T-helper 17 cell (primary cell): ENCODE results near the gene MCF2L. TPM values are rescaled to one million over a fixed set of nuclear protein-coding genes. Genes with fewer than 3 reads are reported as not detected.

Experiments used
- ATAC-seq: fragments of 150-1000 bp; cut with Tn5 transposase; 2 replicates; pipeline ENCODE4 v1.10.0; 2021; ENCODE audit warnings: mild to moderate bottlenecking, moderate library complexity
- DNase-seq, 3 donors: peaks; one replicate each; pipeline versions ENCODE4 v3.0.0 to v3.0.0-alpha.2; 2020 to 2021
- H3K9me3 ChIP-seq: one replicate; pipeline ENCODE4 v1.7.0; 2013; ENCODE audit warnings: low read length, mild to moderate bottlenecking; ENCODE audit not compliant: control insufficient read depth, poor library complexity, severe bottlenecking
- H3K27ac Mint-ChIP-seq: one replicate; pipeline ENCODE4 v1.8.0; 2022; ENCODE audit warnings: mild to moderate bottlenecking, moderate library complexity, mixed read lengths
- H3K27me3 Mint-ChIP-seq: one replicate; pipeline ENCODE4 v1.8.0; 2022; ENCODE audit warnings: mixed read lengths
- H3K36me3 Mint-ChIP-seq: one replicate; pipeline ENCODE4 v1.8.0; 2022; ENCODE audit warnings: low read depth, mixed read lengths
- H3K4me1 Mint-ChIP-seq: one replicate; pipeline ENCODE4 v1.8.0; 2022; ENCODE audit warnings: mild to moderate bottlenecking, mixed read lengths
- H3K4me3 Mint-ChIP-seq: one replicate; pipeline ENCODE4 v1.8.0; 2022; ENCODE audit warnings: mild to moderate bottlenecking, moderate library complexity, mixed read lengths
- total RNA-seq, 4 donors: library from RNA in 2 of 4; stranded (reverse) in 2 of 4; gene quantifications; one replicate each; pipeline ENCODE4 v1.2.3 and lab custom pipeline; 2022 to 2026

Gene MCF2L
- total RNA-seq, 2 donors from 2014 or later: 9.7 to 13.2 TPM

DNA sequence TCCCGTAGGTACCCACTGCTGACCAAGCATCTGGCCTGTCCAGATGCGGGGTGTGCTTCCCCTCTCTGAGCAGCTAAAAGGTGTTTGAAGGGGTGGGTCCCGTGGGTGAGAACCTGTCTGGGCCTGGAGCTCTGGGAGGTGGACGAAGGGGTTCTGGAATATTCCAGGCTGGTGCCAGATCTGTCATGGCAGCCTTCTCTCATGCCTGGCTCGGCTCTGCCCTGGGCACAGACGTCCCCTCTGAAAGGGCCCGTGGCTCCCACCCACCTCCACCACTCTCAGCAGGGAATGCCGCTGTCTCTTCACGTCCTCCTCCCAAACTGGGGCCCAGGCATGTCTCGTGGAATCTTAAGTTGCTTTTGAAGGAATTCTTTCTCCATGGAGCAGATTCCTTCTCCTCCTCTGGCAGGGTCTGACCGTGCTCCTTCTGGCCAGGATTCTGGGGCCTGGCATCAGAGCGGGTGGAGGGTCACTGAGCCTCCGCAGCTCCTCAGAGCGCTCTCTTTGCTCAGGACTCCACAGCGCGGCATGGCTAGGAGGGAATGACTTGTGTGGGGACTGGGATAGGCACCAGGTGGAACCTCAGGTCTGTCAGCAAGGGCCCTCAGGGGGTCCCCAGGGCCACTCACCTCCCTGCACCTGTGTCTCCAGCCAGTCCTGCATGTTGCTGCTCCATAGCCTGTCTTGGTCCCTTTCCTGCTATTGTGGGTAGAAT, 5.9 kb upstream of the MCF2L start:
- H3K4me3 Mint-ChIP-seq: no peak overlapping the region
- H3K27ac Mint-ChIP-seq: no peak overlapping the region
- no peaks in the 10 kb centered on the region for H3K27me3 Mint-ChIP-seq
- peaks cover 9% of the 10 kb centered on the region for H3K4me1 Mint-ChIP-seq
- H3K9me3 ChIP-seq: no peaks in the 10 kb centered on the region
- no peaks in the 10 kb centered on the region for H3K36me3 Mint-ChIP-seq
- ATAC-seq: no peak
- DNase-seq: no peak

DNA sequence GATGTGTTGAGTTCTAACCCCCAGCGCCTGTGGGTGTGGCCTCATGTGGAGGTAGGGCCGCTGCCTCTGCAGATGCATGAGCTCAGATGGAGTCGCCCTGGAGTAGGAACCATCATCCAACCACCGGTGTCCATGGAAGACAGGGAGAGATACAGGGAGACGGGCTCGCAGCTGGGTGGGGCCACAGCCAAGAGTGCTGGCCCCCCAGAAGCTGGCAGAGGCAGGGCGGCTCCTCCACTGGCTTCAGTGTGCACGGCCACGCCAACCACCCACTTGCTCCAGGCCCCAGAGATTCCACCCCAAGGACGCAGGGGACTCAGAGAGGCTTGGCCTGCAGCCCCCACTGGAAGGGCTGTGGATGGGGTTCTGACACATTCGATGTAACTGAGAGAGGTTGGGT, 5.4 kb upstream of the MCF2L start:
- ATAC-seq (no peak), DNase-seq (no peak)
- H3K27ac Mint-ChIP-seq: no peak overlapping the region
- peaks cover 9% of the 10 kb centered on the region for H3K4me1 Mint-ChIP-seq
- H3K27me3 Mint-ChIP-seq: no peaks in the 10 kb centered on the region
- no peak overlapping the region for H3K4me3 Mint-ChIP-seq
- no peaks in the 10 kb centered on the region for H3K36me3 Mint-ChIP-seq
- no peaks in the 10 kb centered on the region for H3K9me3 ChIP-seq

DNA sequence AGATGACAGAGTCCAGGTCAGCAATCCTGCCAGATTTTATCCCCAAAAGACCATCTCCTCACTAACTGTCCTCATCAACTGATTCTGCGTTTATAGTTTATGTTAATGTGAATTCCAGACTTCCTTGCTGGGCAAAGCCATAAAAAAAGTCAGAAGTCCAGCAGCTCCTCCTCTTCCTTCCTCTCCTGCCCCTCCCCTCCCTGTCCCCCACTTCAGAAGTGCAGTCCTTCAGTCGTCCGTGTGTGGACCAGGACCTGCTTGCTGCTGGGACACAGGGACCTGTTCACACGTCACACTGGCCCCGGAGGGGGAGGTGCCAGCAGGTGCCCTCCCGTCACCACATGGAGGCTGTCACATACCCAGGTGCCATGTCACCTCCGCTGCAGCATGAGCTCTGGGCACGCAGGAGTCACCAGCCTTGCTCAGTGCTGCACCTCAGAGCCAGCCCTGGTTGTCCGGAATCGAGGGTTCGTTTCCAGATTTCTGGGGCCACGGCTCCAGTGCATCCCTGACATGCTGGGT, 4.0 kb upstream of the MCF2L start:
- Mint-ChIP-seq H3K27me3 (peaks cover under 1% of the 10 kb centered on the region), H3K4me3 (no peak overlapping the region), H3K4me1 (peaks cover 18% of the 10 kb centered on the region), H3K27ac (no peak overlapping the region), H3K36me3 (no peaks in the 10 kb centered on the region)
- H3K9me3 ChIP-seq: no peaks in the 10 kb centered on the region
- ATAC-seq (no peak), DNase-seq (no peak)

DNA sequence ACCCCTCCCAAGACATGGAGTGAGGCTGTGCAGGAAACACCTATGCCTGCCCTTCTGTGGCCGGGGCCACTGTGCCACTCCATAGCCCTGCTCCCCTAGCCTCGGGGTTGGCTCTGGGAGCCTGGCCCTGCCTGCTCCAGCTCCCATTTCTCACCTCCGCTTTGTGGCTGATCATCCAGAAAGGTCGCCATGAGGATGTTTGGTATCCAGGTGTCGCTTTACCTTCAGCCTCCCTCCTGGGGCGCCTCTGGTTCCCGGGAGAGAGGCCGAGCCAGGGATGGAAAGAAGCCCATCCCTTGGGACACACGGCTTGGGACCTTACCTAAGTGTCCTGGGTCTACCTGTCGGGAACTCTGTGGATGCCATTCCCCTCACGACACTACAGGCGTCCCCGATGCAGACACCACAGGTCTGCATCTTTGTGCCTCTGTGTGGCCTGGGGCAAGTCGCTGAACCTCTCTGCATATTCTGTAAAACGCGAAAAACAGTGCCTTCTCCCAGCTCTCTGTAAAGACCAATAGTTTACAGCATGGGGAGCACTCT, 3.4 kb upstream of the MCF2L start:
- H3K9me3 ChIP-seq: no peaks in the 10 kb centered on the region
- Mint-ChIP-seq H3K27ac (peak overlapping the region; percentile 19), H3K36me3 (no peaks in the 10 kb centered on the region), H3K27me3 (peaks cover 6% of the 10 kb centered on the region), H3K4me3 (peak overlapping the region; percentile 80), H3K4me1 (peaks cover 22% of the 10 kb centered on the region)
- DNase-seq: no peak
- ATAC-seq: no peak

DNA sequence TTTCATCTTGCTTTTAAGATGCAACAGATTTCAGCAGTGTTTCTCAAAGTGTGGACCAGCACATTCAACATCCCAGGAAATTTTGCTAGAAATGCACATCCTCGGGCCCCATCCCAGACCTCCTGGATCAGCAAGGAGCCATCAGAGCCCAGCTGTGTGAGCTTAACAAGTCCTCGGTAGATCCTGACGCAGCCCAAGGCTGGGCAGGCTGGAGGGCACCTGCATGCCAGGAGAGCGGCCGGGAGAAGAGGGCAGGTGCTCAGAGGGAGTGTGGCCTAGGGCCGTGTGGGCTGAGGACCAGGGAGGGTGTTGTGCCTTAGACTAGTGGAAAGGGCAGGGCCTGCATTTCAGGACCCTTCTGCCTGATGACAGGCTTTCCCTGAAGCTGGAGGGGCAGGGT, 2.2 kb upstream of the MCF2L start:
- no peaks in the 10 kb centered on the region for H3K9me3 ChIP-seq
- no peaks in the 10 kb centered on the region for H3K36me3 Mint-ChIP-seq
- H3K27me3 Mint-ChIP-seq: peaks cover 6% of the 10 kb centered on the region
- ATAC-seq (no peak), DNase-seq (no peak)
- peak overlapping the region; percentile 80 for H3K4me3 Mint-ChIP-seq
- H3K4me1 Mint-ChIP-seq: peaks cover 22% of the 10 kb centered on the region
- H3K27ac Mint-ChIP-seq: no peak overlapping the region

DNA sequence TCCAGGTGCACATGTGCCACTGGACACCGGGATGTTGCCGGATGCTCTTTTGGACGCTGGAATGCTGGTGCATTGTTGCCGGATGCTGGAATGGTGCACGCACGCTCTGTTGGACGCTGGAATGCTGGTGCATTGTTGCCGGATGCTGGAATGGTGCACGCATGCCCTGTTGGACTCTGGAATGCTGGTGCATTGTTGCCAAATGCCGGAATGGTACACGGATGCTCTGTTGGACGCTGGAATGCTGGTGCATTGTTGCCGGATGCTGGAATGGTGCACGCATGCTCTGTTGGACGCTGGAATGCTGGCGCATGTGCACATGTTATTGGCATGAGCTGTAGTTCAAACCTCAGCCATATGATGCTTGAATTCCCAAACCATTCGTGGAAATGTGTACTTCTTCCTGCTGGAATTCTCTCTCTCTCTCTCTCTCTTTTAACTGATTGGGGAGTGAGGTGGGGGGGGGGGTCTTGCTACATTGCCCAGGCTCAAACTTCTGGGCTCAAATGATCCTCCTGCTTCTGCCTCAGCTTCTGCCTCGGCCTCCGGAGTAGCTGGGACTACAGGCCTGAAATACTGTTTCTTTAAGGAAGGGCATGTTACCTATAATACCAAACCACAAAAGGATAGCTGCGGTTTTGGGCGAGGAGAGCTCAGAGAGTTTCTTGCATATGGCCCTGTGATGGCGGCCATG, 1.2 kb upstream of the MCF2L start:
- Mint-ChIP-seq H3K4me3 (peak overlapping the region; percentile 83), H3K27ac (peak overlapping the region; percentile 76)
- no peak for ATAC-seq

DNA sequence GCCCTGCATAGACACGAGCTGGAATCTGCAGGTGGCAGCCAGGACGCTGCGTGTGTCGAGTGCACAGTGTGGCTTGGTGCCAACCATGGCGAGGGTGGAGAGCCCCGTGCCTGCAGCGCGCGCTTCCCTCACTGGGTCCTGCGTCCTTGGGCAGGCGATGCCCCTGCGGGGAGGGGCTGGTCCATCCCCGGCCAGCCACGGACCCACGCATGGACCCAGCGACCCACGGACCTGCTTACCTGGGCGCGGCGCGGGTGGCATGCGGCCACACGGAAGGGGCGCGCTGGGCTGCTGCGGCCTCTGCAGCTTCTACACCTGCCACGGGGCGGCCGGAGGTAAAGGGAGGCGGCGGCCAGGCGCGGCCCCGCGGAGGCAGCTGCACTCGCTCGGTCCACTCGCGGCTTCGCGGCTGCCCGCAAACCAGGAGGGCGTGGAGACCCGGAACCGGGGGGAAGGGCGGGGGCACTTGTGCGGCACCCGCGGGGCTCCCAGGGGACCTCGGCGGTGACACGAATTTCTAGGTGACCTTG, 569 bp upstream of the MCF2L start:
- ATAC-seq (peak; percentile 63), DNase-seq (peak; percentile 27 to 53 (median 38))
- Mint-ChIP-seq H3K27me3 (peaks cover 6% of the 10 kb centered on the region), H3K36me3 (no peaks in the 10 kb centered on the region), H3K4me1 (peaks cover 22% of the 10 kb centered on the region), H3K4me3 (peak overlapping the region; percentile 83), H3K27ac (peak overlapping the region; percentile 76)
- H3K9me3 ChIP-seq: no peaks in the 10 kb centered on the region

More for the DNA sequence above, 1.2 kb upstream of the MCF2L start:
- no peaks in the 10 kb centered on the region for H3K9me3 ChIP-seq
- Mint-ChIP-seq H3K4me1 (peaks cover 22% of the 10 kb centered on the region), H3K27me3 (peaks cover 6% of the 10 kb centered on the region), H3K36me3 (no peaks in the 10 kb centered on the region)
- DNase-seq: no peak

DNA sequence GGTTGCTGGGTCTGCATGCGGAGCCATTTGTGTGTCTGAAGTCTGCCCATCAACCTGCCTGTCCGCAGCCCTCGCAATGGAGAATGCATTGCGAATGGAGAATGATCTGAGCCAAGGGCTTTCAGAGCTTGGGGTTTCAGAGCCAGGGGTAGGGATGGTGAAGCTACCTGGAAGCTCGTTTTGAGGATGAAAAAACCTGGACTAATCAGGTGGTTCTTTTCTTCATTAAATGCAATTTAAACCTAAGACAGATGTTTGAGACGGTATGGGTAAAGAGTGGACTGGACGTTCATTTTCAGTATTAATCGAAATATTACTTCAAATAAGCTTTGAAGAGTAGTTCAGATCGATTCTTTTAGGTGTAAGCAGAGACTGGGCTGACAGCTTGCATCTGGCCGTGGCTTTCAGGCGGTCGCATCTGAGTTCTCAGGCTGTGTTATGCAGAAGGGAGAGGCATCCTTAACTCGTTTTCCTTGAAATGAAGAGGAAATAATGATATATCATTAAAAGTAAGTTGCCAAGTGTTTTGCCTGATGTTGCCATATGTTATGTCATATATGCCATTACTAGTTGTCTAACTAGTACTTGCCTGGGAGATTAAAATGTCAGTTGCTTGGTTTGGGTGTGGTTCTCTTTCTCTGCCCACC, 801 bp downstream of the MCF2L start:
- H3K4me1 Mint-ChIP-seq: peaks cover 25% of the 10 kb centered on the region
- no peaks in the 10 kb centered on the region for H3K36me3 Mint-ChIP-seq
- H3K9me3 ChIP-seq: no peaks in the 10 kb centered on the region
- H3K4me3 Mint-ChIP-seq: peak overlapping the region; percentile 93
- ATAC-seq (no peak), DNase-seq (no peak)
- peak overlapping the region; percentile 88 for H3K27ac Mint-ChIP-seq
- H3K27me3 Mint-ChIP-seq: peaks cover 6% of the 10 kb centered on the region

DNA sequence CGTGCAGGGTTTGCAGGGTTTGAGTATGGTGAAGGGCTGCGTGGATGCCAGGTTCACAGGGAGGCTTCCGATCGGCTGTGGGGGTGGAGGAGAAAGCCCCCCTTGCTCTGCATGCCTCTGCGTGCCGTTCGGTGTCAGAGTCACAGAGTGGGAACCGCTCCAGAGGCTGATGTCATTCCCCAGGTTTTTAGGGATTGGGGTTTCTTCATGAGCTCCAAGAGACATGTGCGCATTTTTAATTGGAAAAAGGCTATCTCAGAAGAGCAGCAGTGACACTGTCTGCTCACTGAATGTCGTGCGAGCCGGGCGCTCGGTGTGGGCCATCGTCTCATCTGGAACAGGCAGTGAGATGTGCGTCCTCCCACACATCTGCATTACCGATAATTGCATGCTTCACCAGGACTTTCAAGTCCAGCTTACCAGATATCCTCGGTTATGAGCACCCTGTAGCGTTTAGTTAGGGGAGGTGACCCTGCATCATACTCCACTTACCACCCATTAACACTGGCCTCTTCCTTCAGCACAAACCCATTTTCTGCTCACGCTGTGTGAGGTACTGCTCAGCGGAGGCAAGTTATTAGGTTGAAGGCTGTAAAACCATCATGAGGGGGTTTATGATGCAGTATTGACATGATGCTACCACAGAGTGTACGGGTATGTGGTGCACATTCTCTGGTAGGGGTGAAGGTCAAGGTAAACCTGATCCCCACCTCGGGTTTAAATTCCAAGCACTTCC, 1.7 kb downstream of the MCF2L start:
- Mint-ChIP-seq H3K4me3 (peak overlapping the region; percentile 93), H3K27me3 (peaks cover 6% of the 10 kb centered on the region), H3K27ac (no peak overlapping the region), H3K4me1 (peaks cover 23% of the 10 kb centered on the region), H3K36me3 (no peaks in the 10 kb centered on the region)
- H3K9me3 ChIP-seq: no peaks in the 10 kb centered on the region
- no peak for DNase-seq
- no peak for ATAC-seq

DNA sequence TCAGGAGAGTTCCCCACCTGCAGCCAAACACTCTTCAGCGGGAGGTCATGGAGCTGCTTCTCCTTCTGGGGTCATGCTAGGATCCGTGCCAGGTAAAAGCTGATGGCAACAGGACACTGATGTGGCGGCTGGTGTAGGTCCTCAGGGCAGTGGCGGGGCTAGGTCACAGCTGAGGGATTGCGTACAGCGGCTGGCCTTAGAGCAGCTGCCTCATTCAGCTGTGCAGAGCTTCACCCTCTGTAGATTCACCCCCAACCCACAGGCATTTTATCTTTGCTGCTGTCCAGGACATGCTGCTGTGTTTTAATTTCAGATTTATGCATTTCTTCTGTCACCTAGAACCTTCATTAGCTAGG, 2.3 kb downstream of the MCF2L start:
- H3K4me3 Mint-ChIP-seq: no peak overlapping the region
- DNase-seq (no peak), ATAC-seq (no peak)
- no peaks in the 10 kb centered on the region for H3K9me3 ChIP-seq
- peaks cover 21% of the 10 kb centered on the region for H3K4me1 Mint-ChIP-seq
- H3K27me3 Mint-ChIP-seq: peaks cover 6% of the 10 kb centered on the region
- H3K27ac Mint-ChIP-seq: no peak overlapping the region
- no peaks in the 10 kb centered on the region for H3K36me3 Mint-ChIP-seq

DNA sequence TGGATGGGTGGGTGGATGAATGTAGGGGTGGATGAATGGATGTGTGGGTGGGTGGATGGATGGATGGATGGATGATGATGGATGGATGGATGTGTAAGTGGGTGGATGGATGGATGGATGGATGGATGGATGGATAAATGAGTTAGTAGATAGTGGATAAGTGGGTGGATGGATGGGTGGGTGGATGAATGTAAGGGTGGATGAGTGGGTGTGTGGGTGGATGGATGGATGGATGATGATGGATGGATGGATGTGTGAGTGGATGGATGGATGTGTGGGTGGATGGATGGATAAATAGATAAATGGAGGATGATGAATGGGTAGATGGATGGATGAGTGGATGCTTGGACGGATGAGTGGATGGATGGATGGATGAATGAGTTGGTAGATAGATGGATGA, 3.2 kb downstream of the MCF2L start:
- DNase-seq (no peak), ATAC-seq (no peak)
- Mint-ChIP-seq H3K27me3 (peaks cover 6% of the 10 kb centered on the region), H3K4me3 (no peak overlapping the region), H3K27ac (no peak overlapping the region), H3K4me1 (peaks cover 19% of the 10 kb centered on the region), H3K36me3 (no peaks in the 10 kb centered on the region)
- H3K9me3 ChIP-seq: no peaks in the 10 kb centered on the region

DNA sequence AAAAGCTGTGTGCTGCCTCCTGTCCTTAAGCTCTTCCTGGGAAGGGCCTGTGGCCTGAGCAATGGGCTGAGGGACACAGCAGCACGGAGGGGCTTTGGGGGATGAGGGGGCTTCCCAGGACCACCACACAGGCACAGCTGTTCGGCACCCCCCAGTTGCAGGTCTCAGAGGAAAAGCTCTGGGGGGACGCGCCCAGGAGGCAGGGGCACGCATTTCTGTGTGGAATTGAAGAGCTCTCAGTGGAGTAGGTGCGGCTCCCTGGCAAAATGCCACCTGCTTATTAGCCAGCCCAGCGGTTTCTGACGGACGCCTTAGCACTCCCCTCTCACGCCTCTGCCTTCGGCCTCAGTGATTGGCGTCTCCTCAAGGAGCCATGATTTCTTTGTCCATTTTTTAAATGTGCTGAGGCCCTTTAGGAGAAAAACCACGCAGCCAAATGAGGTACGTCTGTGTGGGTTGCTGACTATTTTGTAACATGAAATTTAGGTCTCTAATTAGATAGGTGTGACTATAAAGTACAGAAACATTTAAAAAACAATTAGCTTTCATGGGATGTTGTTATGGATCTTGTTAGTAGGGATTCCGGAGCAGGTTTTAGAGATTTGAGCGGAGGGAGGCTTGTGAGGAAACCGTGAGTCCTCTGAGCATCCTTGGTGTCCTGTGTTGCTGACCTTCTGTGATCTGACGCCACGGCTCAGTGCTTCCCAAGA, 4.0 kb downstream of the MCF2L start:
- ATAC-seq: no peak
- H3K9me3 ChIP-seq: no peaks in the 10 kb centered on the region
- H3K4me1 Mint-ChIP-seq: peaks cover 16% of the 10 kb centered on the region

More for the DNA sequence above, 4.0 kb downstream of the MCF2L start:
- Mint-ChIP-seq H3K4me3 (no peak overlapping the region), H3K27me3 (peaks cover 6% of the 10 kb centered on the region), H3K27ac (no peak overlapping the region), H3K36me3 (no peaks in the 10 kb centered on the region)
- no peak for DNase-seq
